Type B pancreatic cell (in vitro differentiated cells): Measurements from ENCODE around the gene TFPT. TPM values are rescaled to one million over a fixed set of nuclear protein-coding genes. Genes with fewer than 3 reads are reported as not detected.
A peak's percentile ranks its signal among the peaks of the same experiment; 100 is the strongest.

Experiments
- DNase-seq: peaks from one replicate; pipeline ENCODE4 v3.0.0; 2021; ENCODE audit warnings: mixed read lengths; ENCODE audit not compliant: unreplicated experiment; ENCODE audit errors: extremely low spot score
- H3K27ac Mint-ChIP-seq: 2 replicates; pipeline ENCODE4 v1.8.0; 2021; ENCODE audit warnings: mild to moderate bottlenecking, mixed read lengths
- H3K27me3 Mint-ChIP-seq: 2 replicates; pipeline ENCODE4 v1.8.0; 2021; ENCODE audit warnings: mixed read lengths
- H3K36me3 Mint-ChIP-seq: 2 replicates; pipeline ENCODE4 v1.8.0; 2021; ENCODE audit warnings: mixed read lengths
- H3K4me1 Mint-ChIP-seq: one replicate; pipeline ENCODE4 v1.8.0; 2021; ENCODE audit warnings: mixed read lengths; ENCODE audit not compliant: unreplicated experiment
- H3K4me3 Mint-ChIP-seq: 2 replicates; pipeline ENCODE4 v1.8.0; 2021; ENCODE audit warnings: mild to moderate bottlenecking, mixed read lengths
- H3K9me3 Mint-ChIP-seq: 2 replicates; pipeline ENCODE4 v1.8.0; 2021; ENCODE audit warnings: mixed read lengths
- total RNA-seq: library from RNA; stranded (reverse); gene quantifications from 2 replicates; pipeline ENCODE4 v1.2.1, GENCODE V29; 2021; ENCODE audit warnings: low replicate concordance
- TF ChIP-seq, protein P1 (sequence below): fragments of 200-600 bp; sonication (generic); conservative IDR thresholded peaks from 2 replicates; pipeline ENCODE4 v1.5.0; 2021; ENCODE audit warnings: antibody characterized with exemption, mild to moderate bottlenecking

Gene TFPT
- total RNA-seq, 1 donor from 2014 or later = 17.0 TPM

DNA sequence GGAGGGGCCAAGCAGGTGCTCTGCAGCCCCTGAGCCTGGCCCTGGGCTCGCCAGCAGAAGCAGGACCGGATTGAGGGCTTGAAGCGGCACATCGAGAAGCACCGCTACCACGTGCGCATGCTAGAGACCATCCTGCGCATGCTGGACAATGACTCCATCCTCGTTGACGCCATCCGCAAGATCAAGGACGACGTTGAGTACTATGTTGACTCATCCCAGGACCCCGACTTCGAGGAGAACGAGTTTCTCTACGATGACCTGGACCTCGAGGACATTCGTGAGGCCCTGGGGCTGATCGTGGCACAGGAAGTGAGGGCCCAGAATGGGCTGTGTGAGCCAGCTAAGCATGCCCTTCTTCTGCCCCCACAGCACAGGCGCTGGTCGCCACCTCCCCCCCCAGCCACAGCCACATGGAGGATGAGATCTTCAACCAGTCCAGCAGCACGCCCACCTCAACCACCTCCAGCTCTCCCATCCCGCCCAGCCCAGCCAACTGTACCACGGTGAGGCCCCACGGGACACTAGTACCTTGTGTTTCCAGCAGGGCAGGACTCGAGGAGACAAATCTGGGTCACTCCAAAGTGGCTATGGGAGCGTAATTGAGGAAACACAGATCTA lies 30.2 kb upstream of the TFPT start:
- DNase-seq = no peak
- H3K4me1 Mint-ChIP-seq = peaks cover 2% of the 10 kb centered on the region
- no peak overlapping the region for H3K4me3 Mint-ChIP-seq
- H3K27ac Mint-ChIP-seq = no peak overlapping the region
- no peaks in the 10 kb centered on the region for H3K9me3 Mint-ChIP-seq
- TF ChIP-seq, protein P1, sequence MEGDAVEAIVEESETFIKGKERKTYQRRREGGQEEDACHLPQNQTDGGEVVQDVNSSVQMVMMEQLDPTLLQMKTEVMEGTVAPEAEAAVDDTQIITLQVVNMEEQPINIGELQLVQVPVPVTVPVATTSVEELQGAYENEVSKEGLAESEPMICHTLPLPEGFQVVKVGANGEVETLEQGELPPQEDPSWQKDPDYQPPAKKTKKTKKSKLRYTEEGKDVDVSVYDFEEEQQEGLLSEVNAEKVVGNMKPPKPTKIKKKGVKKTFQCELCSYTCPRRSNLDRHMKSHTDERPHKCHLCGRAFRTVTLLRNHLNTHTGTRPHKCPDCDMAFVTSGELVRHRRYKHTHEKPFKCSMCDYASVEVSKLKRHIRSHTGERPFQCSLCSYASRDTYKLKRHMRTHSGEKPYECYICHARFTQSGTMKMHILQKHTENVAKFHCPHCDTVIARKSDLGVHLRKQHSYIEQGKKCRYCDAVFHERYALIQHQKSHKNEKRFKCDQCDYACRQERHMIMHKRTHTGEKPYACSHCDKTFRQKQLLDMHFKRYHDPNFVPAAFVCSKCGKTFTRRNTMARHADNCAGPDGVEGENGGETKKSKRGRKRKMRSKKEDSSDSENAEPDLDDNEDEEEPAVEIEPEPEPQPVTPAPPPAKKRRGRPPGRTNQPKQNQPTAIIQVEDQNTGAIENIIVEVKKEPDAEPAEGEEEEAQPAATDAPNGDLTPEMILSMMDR = no peak
- peaks cover 17% of the 10 kb centered on the region for H3K36me3 Mint-ChIP-seq
- H3K27me3 Mint-ChIP-seq = no peaks in the 10 kb centered on the region

DNA sequence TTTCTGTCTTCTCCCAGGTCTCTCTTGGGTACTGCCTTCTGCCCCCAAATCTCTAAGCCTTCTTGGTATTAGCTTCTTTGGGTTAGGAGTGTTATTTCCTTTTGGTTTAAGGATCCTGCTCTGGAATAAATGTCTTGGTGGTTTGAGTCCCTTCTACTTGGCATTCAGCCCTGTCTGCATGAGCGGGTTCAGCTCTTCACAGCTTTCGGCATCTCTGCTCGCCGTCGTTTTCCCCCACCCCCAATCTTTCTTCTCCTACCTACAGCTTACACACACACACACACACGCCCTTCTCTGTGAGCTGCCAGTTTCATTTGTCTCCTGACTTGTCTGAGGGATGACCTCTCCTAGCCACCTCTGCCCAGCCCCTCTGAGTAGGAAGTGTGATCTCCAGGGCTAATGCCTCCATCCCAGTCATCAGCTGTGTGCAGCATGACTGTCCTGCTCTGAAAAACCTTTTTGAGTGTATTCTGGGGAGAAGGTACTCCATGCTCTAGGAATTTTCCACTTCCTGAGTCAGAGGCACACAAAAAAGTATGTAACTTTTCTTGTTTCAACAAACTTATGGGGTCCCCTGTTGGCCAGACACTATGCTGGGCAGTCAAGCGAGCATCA lies 26.8 kb upstream of the TFPT start:
- no peaks in the 10 kb centered on the region for H3K27me3 Mint-ChIP-seq
- TF ChIP-seq, protein P1 = no peak
- peak overlapping the region; percentile 62 for H3K27ac Mint-ChIP-seq
- H3K4me3 Mint-ChIP-seq = peak overlapping the region; percentile 63
- no peak for DNase-seq
- H3K9me3 Mint-ChIP-seq = no peaks in the 10 kb centered on the region
- peaks cover 9% of the 10 kb centered on the region for H3K36me3 Mint-ChIP-seq
- H3K4me1 Mint-ChIP-seq = peaks cover 8% of the 10 kb centered on the region

DNA sequence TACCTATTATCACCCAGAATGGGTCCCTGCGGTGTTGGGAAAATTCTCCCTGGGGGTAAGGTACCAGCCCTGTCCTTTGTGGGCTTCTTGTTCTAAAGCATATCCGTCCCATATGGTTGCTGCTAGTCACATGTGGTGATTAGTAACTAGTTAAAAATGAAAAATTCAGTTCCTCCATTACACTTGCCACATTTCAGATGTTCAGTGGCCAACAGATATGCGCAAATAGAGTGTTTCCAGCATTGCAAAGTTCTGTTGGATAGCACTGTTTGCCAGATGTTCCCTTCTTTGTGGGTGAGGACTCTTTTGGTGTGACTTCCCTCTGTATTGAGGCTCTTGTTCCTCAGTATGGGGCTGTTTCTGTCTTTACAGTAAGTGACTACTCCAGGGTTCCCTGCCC lies 25.9 kb upstream of the TFPT start:
- Mint-ChIP-seq H3K36me3 (peaks cover 4% of the 10 kb centered on the region), H3K4me1 (peaks cover 9% of the 10 kb centered on the region), H3K4me3 (peak overlapping the region; percentile 63), H3K27me3 (no peaks in the 10 kb centered on the region), H3K9me3 (no peaks in the 10 kb centered on the region), H3K27ac (no peak overlapping the region)
- TF ChIP-seq, protein P1 = no peak
- DNase-seq = no peak

DNA sequence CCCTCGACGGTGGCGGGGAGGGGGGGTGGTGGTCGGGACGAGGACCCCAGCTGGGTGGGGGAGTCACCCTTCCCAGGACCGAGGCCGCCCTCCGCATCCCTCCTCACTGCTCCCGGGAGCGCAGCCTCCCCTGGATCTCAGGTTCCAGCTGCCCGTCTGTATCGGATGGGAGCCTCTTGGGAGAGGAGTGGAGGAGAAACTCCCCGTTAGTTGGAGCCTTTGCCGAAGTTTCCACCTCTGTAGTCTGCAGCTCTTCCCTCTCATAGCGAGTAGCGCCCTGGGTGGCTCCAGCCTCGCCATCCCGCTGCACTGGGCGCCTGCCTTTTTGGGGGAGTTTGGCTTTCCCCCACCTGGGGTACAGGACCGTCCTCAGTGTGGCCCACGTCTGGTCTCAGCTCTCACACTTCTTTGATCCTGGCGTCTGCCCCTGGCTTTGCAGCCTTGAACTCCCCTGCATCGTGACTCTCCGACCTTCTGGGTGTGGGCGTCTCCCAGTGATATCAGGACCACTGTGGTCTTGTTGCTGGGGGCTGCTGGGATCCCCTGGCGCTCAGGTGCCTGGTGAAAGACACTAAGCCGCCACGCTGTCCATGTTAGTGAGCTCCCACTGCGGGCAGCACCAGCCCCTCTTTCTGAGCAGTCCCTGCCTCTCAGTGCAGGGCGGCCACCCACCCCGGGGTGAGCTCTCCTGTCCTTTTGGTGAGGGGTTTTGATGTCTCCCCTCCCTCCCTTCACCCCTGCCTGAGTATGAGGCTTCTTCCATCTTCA lies 23.2 kb upstream of the TFPT start:
- H3K27me3 Mint-ChIP-seq = peaks cover 5% of the 10 kb centered on the region
- H3K36me3 Mint-ChIP-seq = peaks cover 3% of the 10 kb centered on the region
- peak overlapping the region; percentile 95 for H3K27ac Mint-ChIP-seq
- no peaks in the 10 kb centered on the region for H3K9me3 Mint-ChIP-seq
- TF ChIP-seq, protein P1 = no peak
- no peak for DNase-seq
- H3K4me1 Mint-ChIP-seq = peaks cover 16% of the 10 kb centered on the region
- H3K4me3 Mint-ChIP-seq = peak overlapping the region; percentile 92

DNA sequence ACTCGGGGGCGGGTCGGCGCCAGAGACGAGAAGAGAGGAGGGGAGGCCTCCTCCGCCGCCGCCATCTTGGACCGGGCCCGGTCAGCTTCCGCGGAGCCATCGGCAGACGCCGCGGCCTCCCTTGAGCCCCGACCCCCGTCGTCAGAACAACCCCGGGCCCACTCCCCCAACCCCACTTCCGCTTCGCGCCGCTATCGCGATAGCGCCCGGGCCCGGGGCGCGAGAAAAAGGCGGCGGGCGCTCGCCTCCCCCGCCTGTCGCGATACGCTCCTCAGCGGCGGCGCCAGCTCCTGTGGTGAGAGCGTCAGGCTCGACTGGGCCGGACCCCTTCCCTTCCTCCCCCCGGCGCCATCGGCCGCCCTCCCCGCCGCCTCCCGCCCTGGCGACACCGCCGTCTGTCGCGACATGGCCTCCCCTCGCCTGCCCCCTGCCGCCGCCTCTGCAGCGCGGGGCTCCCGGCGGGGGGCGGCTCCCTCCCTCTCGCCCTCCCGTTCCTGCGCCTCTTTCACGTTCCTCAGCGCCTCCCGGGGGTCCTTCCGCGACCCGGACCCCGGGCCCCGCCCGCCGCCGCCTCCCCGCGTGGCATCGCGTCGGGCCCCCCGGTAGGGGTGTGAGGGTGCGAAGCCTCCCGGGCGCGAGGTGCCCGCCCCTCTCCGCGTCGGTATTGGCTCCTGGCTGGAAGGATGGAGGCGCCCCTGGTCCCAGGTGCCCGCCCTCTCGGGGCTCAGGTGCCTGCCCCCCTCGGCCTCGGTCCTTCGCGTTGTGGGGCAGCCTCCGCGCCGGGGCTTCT lies 22.4 kb upstream of the TFPT start, which contains the start of gene CNOT3:
CNOT3 (plus strand) TSS at position 64 of the 790 bp plus-strand sequence. CDS start 5,217 bp downstream, outside the sequence.
- peaks cover 5% of the 10 kb centered on the region for H3K27me3 Mint-ChIP-seq
- H3K9me3 Mint-ChIP-seq = no peaks in the 10 kb centered on the region
- peak within 1 kb of the TSS; percentile 95 for H3K27ac Mint-ChIP-seq
- TF ChIP-seq, protein P1 = peak; percentile 48
- H3K4me3 Mint-ChIP-seq = peak within 1 kb of the TSS; percentile 95
- no peak for DNase-seq
- peaks cover 3% of the 10 kb centered on the region for H3K36me3 Mint-ChIP-seq
- H3K4me1 Mint-ChIP-seq = peaks cover 16% of the 10 kb centered on the region
